ENCODE data around the gene UNC13D. TPM values are rescaled to one million over a fixed set of nuclear protein-coding genes. Genes with fewer than 3 reads are reported as not detected.

The UNC13D gene
- total RNA-seq, 1 experiment from 2014 or later, result 0.57 TPM

DNA sequence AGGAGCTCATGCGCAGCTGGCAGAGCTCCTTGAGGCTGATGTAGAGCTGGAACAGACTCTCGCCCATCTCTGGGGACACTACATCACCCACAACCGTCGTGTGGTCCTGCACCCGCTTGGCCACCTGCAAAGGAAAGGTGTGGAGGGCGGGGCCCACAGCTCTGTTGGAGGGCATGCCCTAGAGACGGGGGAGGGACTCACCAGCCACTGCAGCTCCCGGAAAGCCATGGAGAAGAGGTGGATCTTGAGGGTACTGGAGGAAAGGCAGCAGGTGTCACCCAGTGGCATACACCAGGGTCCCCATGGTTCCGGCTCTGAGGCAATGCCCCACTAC lies 8.6 kb downstream of the UNC13D start:
- DNase-seq (ENCODE audit: extremely low read depth, low read depth), result no peak

GRCh38 chr17:75834928-75835653 lies 9.1 kb downstream of the UNC13D start:
- no peak for DNase-seq (ENCODE audit: extremely low read depth, low read depth)

DNA sequence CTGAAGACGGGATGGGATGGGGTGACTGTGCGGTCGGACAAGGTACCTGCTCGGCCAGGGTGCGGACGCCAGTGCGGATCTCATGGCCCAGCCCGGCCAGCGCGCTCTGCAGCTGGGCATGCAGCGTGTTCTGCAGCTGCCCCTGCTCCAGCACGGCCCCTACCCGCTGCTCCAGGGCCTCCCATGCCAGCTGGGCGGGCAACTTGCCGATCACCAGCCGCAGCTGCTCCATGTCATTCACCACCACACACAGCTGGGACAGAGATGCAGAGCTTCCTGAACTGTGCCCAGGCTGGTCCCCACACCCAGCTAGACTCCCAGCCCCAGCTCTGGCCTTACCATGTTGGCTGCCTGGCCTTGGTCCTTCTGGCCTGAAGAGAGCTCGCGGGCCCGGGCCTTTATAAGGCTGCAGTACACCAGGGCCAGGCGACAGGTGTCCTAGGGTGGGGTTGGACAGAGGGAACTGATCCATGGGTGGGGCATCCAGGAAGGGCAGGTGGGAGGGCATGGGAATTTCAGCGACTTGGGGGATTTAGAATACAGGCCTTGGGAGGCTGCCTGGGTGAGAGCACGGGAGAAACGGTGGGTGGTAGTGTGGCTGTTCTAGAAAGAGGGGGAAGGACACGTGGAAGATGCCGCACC lies 9.8 kb downstream of the UNC13D start:
- DNase-seq (ENCODE audit: extremely low read depth, low read depth), result no peak

GRCh38 chr17:75832652-75833400 lies 11.4 kb downstream of the UNC13D start:
- no peak for DNase-seq (ENCODE audit: extremely low read depth, low read depth)

GRCh38 chr17:75832164-75832651 lies 12.0 kb downstream of the UNC13D start:
- no peak for DNase-seq (ENCODE audit: extremely low read depth, low read depth)

- DNase-seq (ENCODE audit: extremely low read depth, low read depth), result no peak
These were observed 13.1 kb downstream of the UNC13D start for GRCh38 chr17:75831032-75831571.

- no peak for DNase-seq (ENCODE audit: extremely low read depth, low read depth)
These were observed 13.8 kb downstream of the UNC13D start for GRCh38 chr17:75830164-75831031.

DNA sequence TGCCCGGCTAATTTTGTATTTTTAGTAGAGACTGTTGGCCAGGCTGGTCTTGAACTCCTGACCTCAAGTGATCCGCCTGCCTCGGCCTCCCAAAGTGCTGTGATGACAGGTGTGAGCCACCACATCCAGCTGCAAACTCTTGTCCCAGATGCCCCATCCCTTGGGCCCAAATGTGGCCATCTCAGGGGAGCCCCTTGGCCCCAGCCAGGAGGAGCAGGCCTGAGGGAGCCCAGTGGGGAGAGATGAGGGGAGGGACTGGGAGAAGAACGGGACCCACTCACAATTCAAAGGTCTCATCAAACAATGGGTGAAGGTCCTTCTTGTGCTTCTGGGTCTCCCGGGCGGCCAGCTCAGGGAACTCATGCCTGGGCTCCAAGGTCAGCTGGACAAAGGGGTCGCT lies 14.5 kb downstream of the UNC13D start:
- no peak for DNase-seq (ENCODE audit: extremely low read depth, low read depth)

DNA sequence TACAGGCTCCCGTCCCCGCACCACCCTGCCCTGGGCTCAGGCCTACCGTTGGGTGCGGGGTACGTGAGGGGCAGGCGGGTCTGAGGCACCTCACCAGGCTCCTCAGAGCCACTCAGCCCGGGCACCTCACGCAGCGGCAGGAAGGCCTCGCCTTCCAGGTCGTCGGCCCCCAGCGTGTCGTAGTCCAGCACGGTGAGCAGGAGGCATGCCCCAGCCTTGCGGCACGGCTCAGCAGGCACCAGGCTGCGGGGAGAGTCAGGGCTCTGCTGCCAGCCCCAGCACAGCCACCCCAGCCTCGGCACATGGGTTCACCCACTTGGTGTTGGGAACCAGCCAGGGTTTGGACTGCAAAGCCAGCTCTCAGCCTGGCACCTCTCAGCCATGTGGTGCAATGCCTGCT lies 15.5 kb downstream of the UNC13D start:
- no peak for DNase-seq (ENCODE audit: extremely low read depth, low read depth)

- no peak for DNase-seq (ENCODE audit: extremely low read depth, low read depth)
These were observed 16.2 kb downstream of the UNC13D start for GRCh38 chr17:75828076-75828400.

- DNase-seq (ENCODE audit: extremely low read depth, low read depth), result peak; percentile 42
These were observed 16.7 kb downstream of the UNC13D start for GRCh38 chr17:75827308-75828075.

- no peak for DNase-seq (ENCODE audit: extremely low read depth, low read depth)
These were observed 17.5 kb downstream of the UNC13D start for GRCh38 chr17:75826561-75827307.

- DNase-seq (ENCODE audit: extremely low read depth, low read depth), result no peak
These were observed 18.3 kb downstream of the UNC13D start for GRCh38 chr17:75825748-75826370.

- DNase-seq (ENCODE audit: extremely low read depth, low read depth), result no peak
These were observed 19.1 kb downstream of the UNC13D start for GRCh38 chr17:75825149-75825552.

GRCh38 chr17:75824666-75825065 lies 19.5 kb downstream of the UNC13D start:
- no peak for DNase-seq (ENCODE audit: extremely low read depth, low read depth)

GRCh38 chr17:75824050-75824552 lies 20.1 kb downstream of the UNC13D start:
- no peak for DNase-seq (ENCODE audit: extremely low read depth, low read depth)

DNA sequence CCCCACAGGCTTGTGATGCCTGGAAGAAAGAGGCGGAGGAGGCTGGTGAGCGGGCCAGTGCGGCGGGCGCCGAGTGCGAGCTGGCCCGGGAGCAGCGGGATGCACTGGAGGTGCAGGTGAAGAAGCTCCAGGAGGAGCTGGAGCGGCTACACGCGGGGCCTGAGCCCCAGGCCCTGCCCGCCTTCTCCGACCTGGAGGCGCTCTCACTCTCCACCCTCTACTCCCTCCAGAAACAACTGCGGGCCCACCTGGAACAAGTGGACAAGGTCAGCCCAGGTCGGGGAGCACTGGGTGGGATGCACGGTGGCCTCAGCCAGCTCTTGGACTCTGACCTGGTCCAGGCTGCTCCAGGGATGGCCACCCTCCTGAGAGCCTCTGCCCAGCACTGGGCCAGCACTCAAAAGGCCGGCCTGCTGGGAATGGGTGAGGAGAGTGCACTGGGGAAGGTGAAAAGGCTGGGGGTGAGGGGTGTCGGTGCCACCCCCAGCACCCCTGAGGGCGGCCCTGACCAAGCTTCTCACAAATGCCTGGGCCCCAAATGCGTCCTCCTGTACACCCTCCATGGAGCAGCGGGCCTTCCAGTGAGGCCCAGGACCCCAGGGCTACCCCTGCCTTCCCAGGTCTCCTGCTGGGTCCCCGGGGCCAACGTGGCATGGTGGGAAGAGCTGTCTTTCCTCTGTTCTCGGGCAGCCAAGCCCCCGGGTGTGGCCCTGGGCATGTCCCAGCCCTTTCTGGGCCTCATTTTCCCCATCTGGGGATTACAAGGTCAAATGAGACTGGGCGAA lies 20.8 kb downstream of the UNC13D start:
- no peak for DNase-seq (ENCODE audit: extremely low read depth, low read depth)

GRCh38 chr17:75822800-75823166 lies 21.4 kb downstream of the UNC13D start:
- no peak for DNase-seq (ENCODE audit: extremely low read depth, low read depth)
